Mesenchymal stem cell (in vitro differentiated cells and primary cell): Measurements from ENCODE around the gene CD151.

Experiments
- DNase-seq: peaks from one replicate; pipeline ENCODE4 v3.0.0-alpha.2; 2013
- H2AFZ ChIP-seq: one replicate; pipeline ENCODE4 v1.6.1; 2013; ENCODE audit warnings: low read depth, mild to moderate bottlenecking, control low read depth, inconsistent platforms, low read length, moderate library complexity
- H2AK5ac ChIP-seq: 2 replicates; pipeline ENCODE4 v1.6.1; 2013; ENCODE audit warnings: low read length, moderate library complexity, mild to moderate bottlenecking, inconsistent platforms; ENCODE audit not compliant: severe bottlenecking
- H2BK120ac ChIP-seq: one replicate; pipeline ENCODE4 v1.6.1; 2013; ENCODE audit warnings: low read depth, mild to moderate bottlenecking, inconsistent platforms, low read length, moderate library complexity
- H2BK12ac ChIP-seq, 2 experiments: one replicate each; pipeline ENCODE4 v1.6.1; 2013; ENCODE audit warnings: inconsistent platforms in 2 of 2, low read length in 2 of 2, mild to moderate bottlenecking in 2 of 2, moderate library complexity in 2 of 2, control low read depth in 1 of 2
- H2BK15ac ChIP-seq: one replicate; pipeline ENCODE4 v1.6.1; 2013; ENCODE audit warnings: mild to moderate bottlenecking, low read depth, inconsistent platforms; ENCODE audit not compliant: poor library complexity, severe bottlenecking
- H2BK5ac ChIP-seq: 2 replicates; pipeline ENCODE4 v1.6.1; 2013; ENCODE audit warnings: low read depth, mild to moderate bottlenecking, low read length, control low read depth, inconsistent platforms; ENCODE audit not compliant: poor library complexity, severe bottlenecking
- H3K14ac ChIP-seq, 2 experiments: one replicate each; pipeline ENCODE4 v1.6.1; 2013; ENCODE audit warnings: inconsistent platforms in 2 of 2, low read length in 2 of 2, control low read depth in 1 of 2, mild to moderate bottlenecking in 1 of 2, moderate library complexity in 1 of 2
- H3K18ac ChIP-seq, 2 experiments: one replicate each; pipeline ENCODE4 v1.6.1; 2013; ENCODE audit warnings: inconsistent platforms in 2 of 2, low read length in 2 of 2, control low read depth in 1 of 2, low read depth in 1 of 2, mild to moderate bottlenecking in 1 of 2
- H3K23ac ChIP-seq, 2 experiments: one replicate each; pipeline ENCODE4 v1.6.1; 2013; ENCODE audit warnings: inconsistent platforms in 2 of 2, low read length in 2 of 2, mild to moderate bottlenecking in 2 of 2, moderate library complexity in 2 of 2, control low read depth in 1 of 2
- H3K27ac ChIP-seq: 2 replicates; pipeline ENCODE4 v1.5.1; 2013; ENCODE audit warnings: mild to moderate bottlenecking, moderate library complexity, low read length, control low read depth, inconsistent platforms; ENCODE audit not compliant: poor library complexity, severe bottlenecking
- H3K27me3 ChIP-seq, 2 experiments: 2 replicates each; pipeline versions ENCODE4 v1.6.1 to v1.7.0; 2013; ENCODE audit warnings: low read length in 2 of 2, mild to moderate bottlenecking in 2 of 2, moderate library complexity in 2 of 2, control low read depth in 1 of 2, inconsistent platforms in 1 of 2; ENCODE audit not compliant: control insufficient read depth in 1 of 2, insufficient read depth in 1 of 2
- H3K36me3 ChIP-seq, 2 experiments: 2 replicates each; pipeline versions ENCODE4 v1.6.1 to v1.7.0; 2013; ENCODE audit warnings: low read length in 2 of 2, control low read depth in 1 of 2, inconsistent platforms in 1 of 2, low read depth in 1 of 2, mild to moderate bottlenecking in 1 of 2; ENCODE audit not compliant: insufficient read depth in 2 of 2, control insufficient read depth in 1 of 2
- H3K4ac ChIP-seq, 2 experiments: one replicate each; pipeline ENCODE4 v1.6.1; 2013; ENCODE audit warnings: inconsistent platforms in 2 of 2, low read length in 2 of 2, mild to moderate bottlenecking in 2 of 2, moderate library complexity in 2 of 2, control low read depth in 1 of 2, low read depth in 1 of 2
- H3K4me1 ChIP-seq: 2 replicates; pipeline ENCODE4 v1.6.1; 2013; ENCODE audit warnings: low read depth, low read length, control low read depth; ENCODE audit not compliant: control insufficient read depth, insufficient read depth
- H3K4me2 ChIP-seq: 2 replicates; pipeline ENCODE4 v1.6.1; 2013; ENCODE audit warnings: low read length, mild to moderate bottlenecking, inconsistent platforms; ENCODE audit not compliant: poor library complexity, severe bottlenecking
- H3K4me3 ChIP-seq, 2 experiments: 2 replicates each; pipeline versions ENCODE4 v1.5.1 to v1.7.0; 2013; ENCODE audit warnings: low read length in 2 of 2, mild to moderate bottlenecking in 2 of 2, control low read depth in 1 of 2, low read depth in 1 of 2; ENCODE audit not compliant: insufficient read depth in 1 of 2
- H3K79me1 ChIP-seq: replicated peaks from 2 replicates; pipeline ENCODE4 v1.6.1; 2013; ENCODE audit warnings: mild to moderate bottlenecking, control low read depth, low read length, inconsistent platforms; ENCODE audit not compliant: poor library complexity, severe bottlenecking
- H3K9ac ChIP-seq: 2 replicates; pipeline ENCODE4 v1.7.0; 2013; ENCODE audit warnings: mild to moderate bottlenecking, low read length, moderate library complexity
- H3K9me3 ChIP-seq: 2 replicates; pipeline ENCODE4 v1.7.0; 2013; ENCODE audit warnings: mild to moderate bottlenecking, low read length; ENCODE audit not compliant: control insufficient read depth
- H4K8ac ChIP-seq: one replicate; pipeline ENCODE4 v1.6.1; 2013; ENCODE audit warnings: inconsistent platforms, mild to moderate bottlenecking, low read length, moderate library complexity
- H4K91ac ChIP-seq: one replicate; pipeline ENCODE4 v1.6.1; 2013; ENCODE audit warnings: mild to moderate bottlenecking, low read length, inconsistent platforms
- WGBS: methylation state at CpG from one replicate; pipeline ENCODE4 v1.1.7; 2013; ENCODE audit warnings: mixed read lengths; 5-methylcytosine and 5-hydroxymethylcytosine counted together

Gene CD151

GRCh38 chr11:813456-814096 lies 19.2 kb upstream of the CD151 start:
- Histone ChIP-seq H2BK12ac (no peak overlapping the region), H2BK120ac (no peak overlapping the region), H3K14ac (no peak overlapping the region), H3K4me2 (no peak overlapping the region), H3K23ac (no peak overlapping the region), H3K4me1 (peaks cover 22% of the 10 kb centered on the region), H2BK5ac (no peak overlapping the region), H3K4ac (no peak overlapping the region), H4K8ac (no peak overlapping the region), H3K79me1 (peaks cover 11% of the 10 kb centered on the region), H3K9me3 (no peaks in the 10 kb centered on the region), H2AFZ (no peak overlapping the region), H4K91ac (no peak overlapping the region), H2AK5ac (no peak overlapping the region), H3K4me3 (no peak overlapping the region), H3K18ac (no peak overlapping the region), H3K27me3 (no peaks in the 10 kb centered on the region), H3K36me3 (peaks cover 30 to 48% of the 10 kb centered on the region in 2 experiments), H2BK15ac (no peak overlapping the region), H3K27ac (no peak overlapping the region), H3K9ac (peak overlapping the region; percentile 29)
- 91% methylated on average over 9 of the region's 9 CpGs for WGBS
- DNase-seq: no peak

GRCh38 chr11:815675-816432 lies 16.9 kb upstream of the CD151 start:
- no peak overlapping the region for H3K4ac ChIP-seq
- no peak overlapping the region for H3K4me2 ChIP-seq
- no peak overlapping the region for H3K14ac ChIP-seq
- peak overlapping the region; percentile 51 for H4K8ac ChIP-seq
- no peak overlapping the region for H2BK5ac ChIP-seq
- H3K9me3 ChIP-seq: no peaks in the 10 kb centered on the region
- H3K9ac ChIP-seq: no peak overlapping the region
- no peaks in the 10 kb centered on the region for H3K27me3 ChIP-seq
- H3K18ac ChIP-seq: peak overlapping the region in 1 of 2 experiments; percentile 7
- no peak overlapping the region for H4K91ac ChIP-seq
- H3K36me3 ChIP-seq: peaks cover 30 to 50% of the 10 kb centered on the region in 2 experiments
- no peak overlapping the region for H2BK12ac ChIP-seq
- H3K27ac ChIP-seq: no peak overlapping the region
- H3K23ac ChIP-seq: peak overlapping the region in 1 of 2 experiments; percentile 74
- H3K79me1 ChIP-seq: peaks cover 13% of the 10 kb centered on the region
- no peak overlapping the region for H3K4me3 ChIP-seq
- WGBS: 91% methylated on average over 11 of the region's 11 CpGs
- H2AFZ ChIP-seq: no peak overlapping the region
- H3K4me1 ChIP-seq: peaks cover 34% of the 10 kb centered on the region
- no peak overlapping the region for H2BK15ac ChIP-seq
- peak overlapping the region; percentile 13 for H2AK5ac ChIP-seq
- no peak overlapping the region for H2BK120ac ChIP-seq
- DNase-seq: no peak

- DNase-seq: no peak
- WGBS: 83% methylated on average over 7 of the region's 11 CpGs
- Histone ChIP-seq H2BK120ac (no peak overlapping the region), H3K4me1 (peaks cover 36% of the 10 kb centered on the region), H3K9me3 (no peaks in the 10 kb centered on the region), H3K4ac (no peak overlapping the region), H4K91ac (no peak overlapping the region), H3K36me3 (peaks cover 26 to 52% of the 10 kb centered on the region in 2 experiments), H3K14ac (no peak overlapping the region), H3K79me1 (peaks cover 15% of the 10 kb centered on the region), H3K18ac (peak overlapping the region in 1 of 2 experiments; percentile 7), H3K4me3 (no peak overlapping the region), H3K4me2 (no peak overlapping the region), H3K27ac (no peak overlapping the region), H3K23ac (peak overlapping the region in 1 of 2 experiments; percentile 74), H2BK12ac (no peak overlapping the region), H2BK15ac (no peak overlapping the region), H3K27me3 (no peaks in the 10 kb centered on the region), H2AFZ (no peak overlapping the region), H2AK5ac (no peak overlapping the region), H2BK5ac (no peak overlapping the region), H4K8ac (no peak overlapping the region), H3K9ac (no peak overlapping the region)
Observed at GRCh38 chr11:816433-816779, 16.3 kb upstream of the CD151 start.

- Histone ChIP-seq H3K4me2 (peak within 1 kb of the TSS; percentile 87), H2AK5ac (peak within 1 kb of the TSS; percentile 90), H3K18ac (peak within 1 kb of the TSS; percentile 86 to 90), H3K79me1 (peaks cover 14% of the 10 kb centered on the region), H2BK120ac (peak within 1 kb of the TSS; percentile 82), H3K4me3 (peak within 1 kb of the TSS; percentile 93), H2BK12ac (peak within 1 kb of the TSS; percentile 18 to 91), H3K27me3 (no peaks in the 10 kb centered on the region), H4K8ac (peak within 1 kb of the TSS; percentile 94), H3K27ac (peak within 1 kb of the TSS; percentile 70), H3K4me1 (peaks cover 35% of the 10 kb centered on the region), H3K9me3 (no peaks in the 10 kb centered on the region), H3K9ac (peak within 1 kb of the TSS; percentile 97), H2BK5ac (peak within 1 kb of the TSS; percentile 88), H3K4ac (peak within 1 kb of the TSS; percentile 42 to 91), H3K14ac (peak within 1 kb of the TSS; percentile 58 to 67), H3K36me3 (peaks cover 12 to 47% of the 10 kb centered on the region in 2 experiments), H3K23ac (peak within 1 kb of the TSS in 1 of 2 experiments; percentile 50), H4K91ac (peak within 1 kb of the TSS; percentile 94), H2BK15ac (peak within 1 kb of the TSS; percentile 82), H2AFZ (peak within 1 kb of the TSS; percentile 78)
- no peak for DNase-seq
- WGBS: 57% methylated on average over 20 of the region's 20 CpGs
Observed at GRCh38 chr11:818396-819128, 14.2 kb upstream of the CD151 start, which contains the start of gene PNPLA2. Gene PNPLA2, plus strand, starts transcription at chr11:818914. Its CDS starts 805 bp downstream, at chr11:819719.
